NCI-H1930 (cell line): ENCODE measurements around the gene LRRC3.

Experiments
- DNase-seq, 2 experiments: peaks; one replicate each; lab custom pipeline; 2025; lab: John Stamatoyannopoulos, UW

The LRRC3 gene

GRCh38 chr21:44456915-44457736 is 1.8 kb downstream of the LRRC3 start:
- no peak for DNase-seq

GRCh38 chr21:44458971-44459711 is 3.8 kb downstream of the LRRC3 start:
- no peak for DNase-seq

GRCh38 chr21:44459712-44460440 is 4.6 kb downstream of the LRRC3 start:
- DNase-seq: no peak

GRCh38 chr21:44460441-44460755 is 5.1 kb downstream of the LRRC3 start:
- DNase-seq: no peak

GRCh38 chr21:44461005-44461404 is 5.7 kb downstream of the LRRC3 start:
- no peak for DNase-seq

GRCh38 chr21:44461464-44462001 is 6.2 kb downstream of the LRRC3 start:
- DNase-seq: no peak

- no peak for DNase-seq
Observed at GRCh38 chr21:44462086-44462833, 7.0 kb downstream of the LRRC3 start.

- DNase-seq: no peak
Observed at GRCh38 chr21:44462834-44463200, 7.5 kb downstream of the LRRC3 start.

GRCh38 chr21:44463724-44464123 is 8.4 kb downstream of the LRRC3 start:
- DNase-seq: no peak

- no peak for DNase-seq
Observed at GRCh38 chr21:44464351-44464750, 9.0 kb downstream of the LRRC3 start.

- no peak for DNase-seq
Observed at GRCh38 chr21:44466351-44466954, 11.1 kb downstream of the LRRC3 start.

- no peak for DNase-seq
Observed at GRCh38 chr21:44466996-44467858, 11.9 kb downstream of the LRRC3 start.

- DNase-seq: no peak
Observed at GRCh38 chr21:44467859-44468195, 12.5 kb downstream of the LRRC3 start.

- no peak for DNase-seq
Observed at GRCh38 chr21:44471341-44471740, 16.0 kb downstream of the LRRC3 start.

- no peak for DNase-seq
Observed at GRCh38 chr21:44471996-44472395, 16.7 kb downstream of the LRRC3 start.

GRCh38 chr21:44473915-44474555 is 18.7 kb downstream of the LRRC3 start:
- DNase-seq: no peak

- DNase-seq: no peak
Observed at GRCh38 chr21:44475266-44475845, 20.0 kb downstream of the LRRC3 start.

- DNase-seq: no peak
Observed at GRCh38 chr21:44477131-44477530, 21.8 kb downstream of the LRRC3 start.

- no peak for DNase-seq
Observed at GRCh38 chr21:44477712-44478111, 22.4 kb downstream of the LRRC3 start.
